Fibroblast of lung (primary cell): ENCODE measurements around the gene FANK1. TPM values are rescaled to one million over a fixed set of nuclear protein-coding genes. Genes with fewer than 3 reads are reported as not detected.
A peak's percentile ranks its signal among the peaks of the same experiment; 100 is the strongest.

Experiments used
- DNase-seq, 2 donors: peaks; one replicate each; pipeline versions ENCODE4 v3.0.0 to v3.0.0-alpha.2; 2010; ENCODE audit warnings: low read depth in 2 of 2
- H2AFZ ChIP-seq: 2 replicates; pipeline ENCODE4 v1.5.1; 2012; ENCODE audit warnings: low read length, control low read depth, inconsistent platforms
- H3K27ac ChIP-seq: 2 replicates; pipeline ENCODE4 v1.5.1; 2011; ENCODE audit warnings: low read length, control low read depth; ENCODE audit not compliant: insufficient read depth
- H3K27me3 ChIP-seq: 2 replicates; pipeline ENCODE4 v1.5.1; 2011; ENCODE audit warnings: mild to moderate bottlenecking, low read length; ENCODE audit not compliant: control insufficient read depth, insufficient read depth
- H3K36me3 ChIP-seq: 2 replicates; pipeline ENCODE4 v1.5.1; 2011; ENCODE audit warnings: low read length; ENCODE audit not compliant: control insufficient read depth, insufficient read depth
- H3K4me1 ChIP-seq: 2 replicates; pipeline ENCODE4 v1.5.1; 2011; ENCODE audit warnings: low read length; ENCODE audit not compliant: control insufficient read depth, insufficient read depth; ENCODE audit errors: extremely low read depth
- H3K4me2 ChIP-seq: 2 replicates; pipeline ENCODE4 v1.5.1; 2011; ENCODE audit warnings: low read length, control low read depth; ENCODE audit not compliant: insufficient read depth; ENCODE audit errors: extremely low read depth
- H3K4me3 ChIP-seq, 4 experiments: fragments of 200-600 bp in 1 of 4; sonication (generic) in 1 of 4; replicated peaks in 1 of 4; 2 replicates each; pipeline ENCODE4 v1.5.1; 2011 to 2016; ENCODE audit warnings: low read length in 4 of 4, low read depth in 3 of 4, mild to moderate bottlenecking in 3 of 4, control low read depth in 2 of 4, inconsistent platforms in 1 of 4, mixed read lengths in 1 of 4; ENCODE audit not compliant: insufficient read depth in 1 of 4; ENCODE audit errors: control extremely low read depth in 1 of 4
- H3K79me2 ChIP-seq: 2 replicates; pipeline ENCODE4 v1.5.1; 2012; ENCODE audit warnings: mild to moderate bottlenecking, low read length, inconsistent platforms; ENCODE audit not compliant: control insufficient read depth, insufficient read depth
- H3K9ac ChIP-seq: 2 replicates; pipeline ENCODE4 v1.5.1; 2011; ENCODE audit warnings: mild to moderate bottlenecking, low read length, control low read depth; ENCODE audit not compliant: insufficient read depth
- H3K9me3 ChIP-seq: 2 replicates; pipeline ENCODE4 v1.5.1; 2012; ENCODE audit warnings: low read depth, low read length; ENCODE audit not compliant: control insufficient read depth, insufficient read depth
- H4K20me1 ChIP-seq: 2 replicates; pipeline ENCODE4 v1.5.1; 2011; ENCODE audit warnings: low read length; ENCODE audit not compliant: control insufficient read depth, insufficient read depth; ENCODE audit errors: extremely low read depth
- CTCF ChIP-seq, 2 donors: IDR thresholded peaks in 1 of 2; conservative IDR thresholded peaks in 1 of 2; 1 replicate in 1 of 2; 2 replicates in 1 of 2; pipeline ENCODE4 v1.5.1; 2011 to 2012; ENCODE audit warnings: low read length in 2 of 2, control low read depth in 1 of 2, inconsistent platforms in 1 of 2, low read depth in 1 of 2, mild to moderate bottlenecking in 1 of 2
- EZH2 ChIP-seq: IDR thresholded peaks from 2 replicates; pipeline ENCODE4 v1.5.1; 2012; ENCODE audit warnings: low read length, control low read depth, mild to moderate bottlenecking; ENCODE audit errors: missing control alignments
- polyA plus RNA-seq, 2 donors: library from polyadenylated mRNA; depleted of rRNA in 1 of 2; stranded (reverse) in 1 of 2; unstranded in 1 of 2; fragments of >200 nt; gene quantifications; 2 replicates each; pipeline ENCODE4 v1.2.1, GENCODE V29; 2011 to 2012; ENCODE audit warnings: missing spikeins in 1 of 2
- total RNA-seq: library from RNA; depleted of rRNA; stranded (reverse); fragments of >200 nt; gene quantifications from 2 replicates; pipeline ENCODE4 v1.2.1, GENCODE V29; 2014

FANK1 gene
- total and polyA plus RNA-seq, 2 donors (not counting 1 experiment from before 2014, with no cell fraction given), result 0.83 to 4.4 TPM

DNA sequence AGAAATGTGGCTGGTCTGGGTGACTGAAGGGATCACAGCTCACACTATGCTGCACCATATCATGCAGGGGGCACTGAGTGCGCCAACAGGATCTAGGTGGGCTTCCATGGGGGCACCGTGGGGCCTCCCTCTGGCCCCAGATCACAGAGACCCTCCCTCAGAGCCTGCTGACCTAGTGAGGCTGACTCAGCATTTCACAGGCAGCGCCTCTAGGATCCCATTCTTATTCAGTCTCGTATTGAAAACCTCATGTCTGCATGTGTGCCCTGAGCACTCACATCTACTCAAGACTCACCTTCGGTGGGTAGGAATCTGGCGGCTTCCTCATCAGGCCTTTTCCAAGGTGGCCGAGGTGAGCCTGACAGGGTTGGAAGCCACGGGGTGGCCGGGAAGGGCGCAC is 141.6 kb downstream of the FANK1 start:
- TF ChIP-seq CTCF (conservative IDR thresholded peaks at IDR 0.05 in 1 of 2, IDR thresholded peaks at IDR 0.05 in 1 of 2; ENCODE audit: low read depth in 1 of 2, low read length in 2 of 2), result no peak
- no peak for TF ChIP-seq EZH2
- no peak for DNase-seq
- Histone ChIP-seq H3K4me3 (no peak overlapping the region), H3K27ac (no peak overlapping the region), H4K20me1 (no peaks in the 10 kb centered on the region), H3K79me2 (no peaks in the 10 kb centered on the region), H3K27me3 (no peaks in the 10 kb centered on the region), H3K36me3 (no peaks in the 10 kb centered on the region), H2AFZ (no peak overlapping the region), H3K4me1 (peaks cover 3% of the 10 kb centered on the region), H3K4me2 (no peak overlapping the region), H3K9me3 (no peaks in the 10 kb centered on the region), H3K9ac (no peak overlapping the region)

DNA sequence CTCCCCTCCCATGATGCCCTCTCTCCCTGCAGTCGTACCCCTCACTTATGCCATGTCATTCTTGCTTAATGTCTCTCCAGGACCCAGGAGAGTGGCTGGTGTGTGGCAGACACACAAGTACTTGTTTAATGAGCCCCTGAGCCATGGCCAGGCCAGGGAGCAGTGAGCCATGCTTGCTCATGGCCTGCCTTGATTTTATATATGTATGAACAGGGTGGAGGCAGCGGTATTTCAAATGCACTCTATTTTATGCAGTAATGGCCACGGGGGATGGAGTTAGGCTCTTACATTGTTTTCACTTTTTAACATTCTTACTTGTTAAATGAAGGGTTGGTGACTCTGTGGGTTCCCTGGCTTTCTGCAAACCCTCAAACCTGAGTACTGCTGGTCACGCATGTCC is 144.8 kb downstream of the FANK1 start:
- H3K4me1 ChIP-seq, result peaks cover 3% of the 10 kb centered on the region
- no peaks in the 10 kb centered on the region for H4K20me1 ChIP-seq
- H3K4me2 ChIP-seq, result no peak overlapping the region
- no peak overlapping the region for H2AFZ ChIP-seq
- H3K4me3 ChIP-seq, result no peak overlapping the region
- H3K9me3 ChIP-seq, result no peaks in the 10 kb centered on the region
- DNase-seq, result no peak
- no peaks in the 10 kb centered on the region for H3K27me3 ChIP-seq
- no peak for TF ChIP-seq CTCF (conservative IDR thresholded peaks at IDR 0.05 in 1 of 2, IDR thresholded peaks at IDR 0.05 in 1 of 2; ENCODE audit: low read depth in 1 of 2, low read length in 2 of 2)
- TF ChIP-seq EZH2, result no peak
- no peaks in the 10 kb centered on the region for H3K79me2 ChIP-seq
- no peak overlapping the region for H3K27ac ChIP-seq
- H3K36me3 ChIP-seq, result no peaks in the 10 kb centered on the region
- no peak overlapping the region for H3K9ac ChIP-seq

DNA sequence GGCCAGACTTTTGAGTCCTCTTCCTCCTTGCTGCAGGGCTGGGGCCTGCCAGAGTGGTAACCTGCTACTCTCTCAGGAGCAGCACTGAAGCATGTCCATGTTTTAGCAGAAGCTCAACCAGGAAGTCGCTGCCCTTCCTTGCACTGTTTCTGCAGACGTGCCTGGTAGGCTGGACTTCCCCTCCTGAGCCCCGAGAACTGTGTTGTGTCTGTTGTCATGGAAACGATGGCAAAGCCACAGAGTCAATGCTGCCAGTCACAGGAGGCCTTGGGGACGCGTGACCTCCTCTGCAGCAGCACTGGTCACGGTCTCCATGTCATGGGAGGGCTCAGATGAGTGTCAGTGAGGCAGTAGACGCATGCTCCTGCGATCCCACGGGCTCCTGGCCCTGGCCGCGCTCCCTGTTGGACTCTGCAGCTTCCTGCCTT is 145.5 kb downstream of the FANK1 start:
- TF ChIP-seq EZH2, result no peak
- no peak for TF ChIP-seq CTCF (conservative IDR thresholded peaks at IDR 0.05 in 1 of 2, IDR thresholded peaks at IDR 0.05 in 1 of 2; ENCODE audit: low read depth in 1 of 2, low read length in 2 of 2)
- peak; percentile 46 to 65 for DNase-seq
- no peaks in the 10 kb centered on the region for H3K9me3 ChIP-seq
- no peak overlapping the region for H3K4me3 ChIP-seq
- H3K4me1 ChIP-seq, result peaks cover 3% of the 10 kb centered on the region
- H2AFZ ChIP-seq, result peak overlapping the region; percentile 55
- no peaks in the 10 kb centered on the region for H4K20me1 ChIP-seq
- H3K79me2 ChIP-seq, result no peaks in the 10 kb centered on the region
- H3K9ac ChIP-seq, result no peak overlapping the region
- no peaks in the 10 kb centered on the region for H3K36me3 ChIP-seq
- H3K4me2 ChIP-seq, result no peak overlapping the region
- H3K27ac ChIP-seq, result no peak overlapping the region
- no peaks in the 10 kb centered on the region for H3K27me3 ChIP-seq
